HCT116 (cell line): ENCODE data around the gene RAD54L2. TPM values are rescaled to one million over a fixed set of nuclear protein-coding genes. Genes with fewer than 3 reads are reported as not detected.
"Not testable (repeated sequence)": the region's sequence is repeated elsewhere in the genome, so short reads cannot be mapped to it uniquely, and the experiment has no call there.

Source experiments
- ATAC-seq: fragments of 200-7000 bp; cut with Tn5 transposase; 2 replicates; pipeline ENCODE4 v1.9.1; 2020; ENCODE audit warnings: mild to moderate bottlenecking, moderate library complexity
- BruUV-seq: library from RNA; stranded (reverse); fragments of 400-500 nt; replicated peaks from 2 replicates; lab custom pipeline; 2021; lab: Mats Ljungman, UMichigan
- CTCF ChIA-PET: fragments of 300-600 bp; sonication (Branson Sonifier 250); formaldehyde crosslinking; loops from one replicate; lab custom pipeline; 2021; ENCODE audit warnings: antibody characterized with exemption; lab: Charles Lee
- POLR2A ChIA-PET: fragments of 300-600, 350-600 bp; sonication (Branson Sonifier 250); formaldehyde crosslinking; loops from one replicate; lab custom pipeline; 2021; ENCODE audit warnings: antibody characterized with exemption; lab: Charles Lee
- RAD21 ChIA-PET, 2 experiments: fragments of 300-600 bp; sonication (Branson Sonifier 250); formaldehyde crosslinking; loops; one replicate each; lab custom pipeline; 2023; ENCODE audit warnings: low total read pairs in 2 of 2; ENCODE audit not compliant: uncharacterized antibody in 2 of 2, unreplicated experiment in 2 of 2, low non-redundant PET in 1 of 2; lab: Charles Lee
- DNase-seq: peaks from one replicate; pipeline ENCODE4 v3.0.0-alpha.2; 2010; ENCODE audit warnings: low read depth, low spot score
- H2AFZ ChIP-seq: fragments of 200-600 bp; shearing (Covaris generic), sonication (generic); 2 replicates; pipeline ENCODE4 v1.6.1; 2017; ENCODE audit warnings: low read depth, mixed run types, mixed read lengths, antibody characterized with exemption, low read length; ENCODE audit not compliant: poor library complexity, severe bottlenecking
- H3K27ac ChIP-seq: 2 replicates; pipeline ENCODE4 v1.5.1; 2012; ENCODE audit warnings: low read depth, low read length
- H3K27me3 ChIP-seq: fragments of 200-600 bp; sonication (generic); 2 replicates; pipeline ENCODE4 v1.6.1; 2016; ENCODE audit warnings: mixed run types, low read length, mixed read lengths; ENCODE audit not compliant: insufficient read depth
- H3K36me3 ChIP-seq, 2 experiments: fragments of 200-500 bp in 1 of 2; fragments of 200-600 bp in 1 of 2; sonication (Bioruptor generic) in 1 of 2; sonication (generic) in 1 of 2; 2 replicates each; pipeline versions ENCODE4 v1.5.1 to v1.6.1; 2014 to 2016; ENCODE audit warnings: low read length in 2 of 2, inconsistent platforms in 1 of 2, mixed read lengths in 1 of 2, mixed run types in 1 of 2; ENCODE audit not compliant: insufficient read depth in 2 of 2, control insufficient read depth in 1 of 2
- H3K4me1 ChIP-seq, 2 experiments: fragments of 200-600 bp in 1 of 2; sonication (generic) in 1 of 2; 2 replicates each; pipeline versions ENCODE4 v1.5.1 to v1.6.1; 2012 to 2017; ENCODE audit warnings: low read length in 2 of 2, inconsistent platforms in 1 of 2, mild to moderate bottlenecking in 1 of 2, mixed read lengths in 1 of 2, mixed run types in 1 of 2, moderate library complexity in 1 of 2; ENCODE audit not compliant: insufficient read depth in 2 of 2, control insufficient read depth in 1 of 2
- H3K4me2 ChIP-seq: fragments of 200-600 bp; sonication (generic); 2 replicates; pipeline ENCODE4 v1.6.1; 2017; ENCODE audit warnings: mixed run types, low read length, mixed read lengths
- H3K4me3 ChIP-seq, 2 experiments: fragments of 200-600 bp in 1 of 2; sonication (generic) in 1 of 2; replicated peaks in 1 of 2; 2 replicates each; pipeline ENCODE4 v1.5.1; 2011 to 2016; ENCODE audit warnings: low read length in 2 of 2, control low read depth in 1 of 2, low read depth in 1 of 2, mild to moderate bottlenecking in 1 of 2, mixed read lengths in 1 of 2, mixed run types in 1 of 2
- H3K79me2 ChIP-seq: fragments of 200-600 bp; sonication (generic); 2 replicates; pipeline ENCODE4 v1.6.1; 2017; ENCODE audit warnings: mild to moderate bottlenecking, mixed run types, low read length, moderate library complexity, mixed read lengths; ENCODE audit not compliant: insufficient read depth
- H3K9ac ChIP-seq: fragments of 200-600 bp; sonication (generic); 2 replicates; pipeline ENCODE4 v1.6.1; 2016; ENCODE audit warnings: low read length, mixed read lengths
- H3K9me2 ChIP-seq: fragments of 200-600 bp; sonication (generic), shearing (Covaris generic); 2 replicates; pipeline ENCODE4 v1.6.1; 2017; ENCODE audit warnings: mixed run types, mild to moderate bottlenecking, moderate library complexity; ENCODE audit not compliant: insufficient read depth
- H3K9me3 ChIP-seq, 2 experiments: fragments of 200-500 bp in 1 of 2; fragments of 200-600 bp in 1 of 2; sonication (Bioruptor generic) in 1 of 2; sonication (generic) in 1 of 2; 2 replicates each; pipeline ENCODE4 v1.6.1; 2014 to 2017; ENCODE audit warnings: low read length in 2 of 2, mixed read lengths in 2 of 2, inconsistent platforms in 1 of 2, low read depth in 1 of 2, mild to moderate bottlenecking in 1 of 2, mixed run types in 1 of 2, moderate library complexity in 1 of 2; ENCODE audit not compliant: control insufficient read depth in 1 of 2, insufficient read depth in 1 of 2
- H4K20me1 ChIP-seq: fragments of 200-600 bp; sonication (generic), shearing (Covaris generic); 2 replicates; pipeline ENCODE4 v1.6.1; 2017; ENCODE audit warnings: mixed run types, mild to moderate bottlenecking, moderate library complexity; ENCODE audit not compliant: insufficient read depth
- CBX3 ChIP-seq: IDR thresholded peaks from 2 replicates; pipeline ENCODE4 v1.6.1; 2012; ENCODE audit warnings: low read depth
- CEBPB ChIP-seq: IDR thresholded peaks from 2 replicates; pipeline ENCODE4 v1.6.1; 2012; ENCODE audit warnings: low read depth
- EZH2 ChIP-seq: fragments of 200-600 bp; sonication (generic); IDR thresholded peaks from 2 replicates; pipeline ENCODE4 v1.6.1; 2017; ENCODE audit warnings: antibody characterized with exemption, mixed run types
- FOSL1 ChIP-seq: IDR thresholded peaks from 2 replicates; pipeline ENCODE4 v1.6.1; 2012; ENCODE audit warnings: low read depth
- MAX ChIP-seq: IDR thresholded peaks from 2 replicates; pipeline ENCODE4 v1.6.1; 2012
- POLR2A ChIP-seq: IDR thresholded peaks from 2 replicates; pipeline ENCODE4 v1.7.0; 2011; ENCODE audit warnings: borderline replicate concordance; ENCODE audit not compliant: insufficient read depth, insufficient read length; ENCODE audit errors: extremely low read depth
- POLR2AphosphoS5 ChIP-seq: IDR thresholded peaks from 2 replicates; pipeline ENCODE4 v1.6.1; 2011; ENCODE audit warnings: mild to moderate bottlenecking, low read depth, low read length, moderate library complexity
- RAD21 ChIP-seq: IDR thresholded peaks from 2 replicates; pipeline ENCODE4 v1.6.1; 2012; ENCODE audit warnings: low read depth, mild to moderate bottlenecking
- SP1 ChIP-seq: IDR thresholded peaks from 2 replicates; pipeline ENCODE4 v1.6.1; 2012; ENCODE audit warnings: low read depth
- SRF ChIP-seq: IDR thresholded peaks from 2 replicates; pipeline ENCODE4 v1.6.1; 2012; ENCODE audit warnings: low read depth
- TCF7L2 ChIP-seq: IDR thresholded peaks from 2 replicates; pipeline ENCODE4 v1.7.0; 2011; ENCODE audit warnings: borderline replicate concordance, inconsistent platforms; ENCODE audit not compliant: insufficient read depth, insufficient read length; ENCODE audit errors: extremely low read depth
- ZBTB33 ChIP-seq: IDR thresholded peaks from 2 replicates; pipeline ENCODE4 v1.6.1; 2011; ENCODE audit warnings: mild to moderate bottlenecking, low read length, moderate library complexity; ENCODE audit not compliant: insufficient replicate concordance; ENCODE audit errors: extremely low read depth
- ZFX ChIP-seq: fragments of 450-650 bp; IDR thresholded peaks from 2 replicates; pipeline ENCODE4 v1.6.1; 2017
- intact Hi-C: fragments of 100-400 bp; cut with micrococcal nuclease; formaldehyde crosslinking; loops from 2 replicates; pipeline ENCODE4 v1.10.0; 2022
- total RNA-seq: library from RNA; stranded (reverse); gene quantifications from one replicate; pipeline ENCODE4 v1.2.1, GENCODE V29; 2021; ENCODE audit not compliant: unreplicated experiment

Gene RAD54L2
- total RNA-seq, 1 experiment from 2014 or later, result 20.2 TPM

GRCh38 chr3:51559961-51560360 is 21.4 kb downstream of the RAD54L2 start:
- ATAC-seq (no peak), DNase-seq (no peak)
- Histone ChIP-seq H4K20me1 (no peaks in the 10 kb centered on the region), H3K79me2 (peaks cover 28% of the 10 kb centered on the region), H3K9me3 (no peaks in the 10 kb centered on the region), H3K4me2 (no peak overlapping the region), H3K27ac (no peak overlapping the region), H2AFZ (no peak overlapping the region), H3K9ac (no peak overlapping the region), H3K4me1 (no peaks in the 10 kb centered on the region), H3K27me3 (no peaks in the 10 kb centered on the region), H3K36me3 (no peaks in the 10 kb centered on the region), H3K4me3 (no peak overlapping the region), H3K9me2 (no peaks in the 10 kb centered on the region)
- BruUV-seq, result no TSS peak
- ChIA-PET CTCF (no interaction called here), RAD21 (no interaction called here), POLR2A (interaction anchor here (0.5 kb wide), 1 partner anchor 32 kb away, joined by 3 read pairs; no protein-coding TSS in a partner anchor)
- intact Hi-C loops, result no loop called here
- no peak for TF ChIP-seq SRF
- no peak for TF ChIP-seq TCF7L2

DNA sequence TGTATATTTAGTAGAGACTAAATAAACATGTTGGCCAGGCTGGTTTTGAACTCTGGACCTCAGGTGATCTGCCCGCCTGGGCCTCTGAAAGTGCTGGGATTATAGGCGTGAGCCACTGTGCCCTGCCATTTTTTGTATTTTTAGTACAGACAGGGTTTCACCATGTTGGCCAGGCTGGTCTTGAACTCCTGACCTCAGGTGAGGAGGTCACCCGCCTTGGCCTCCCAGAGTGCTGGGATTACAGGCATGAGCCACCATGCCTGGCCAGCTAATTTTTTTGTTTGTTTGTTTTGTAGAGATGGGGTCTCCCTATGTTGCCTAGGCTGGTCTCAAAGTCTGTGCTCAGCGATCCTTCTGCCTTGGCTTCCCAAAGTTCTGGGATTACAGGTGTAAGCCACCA is 23.9 kb downstream of the RAD54L2 start:
- RAD21 ChIA-PET, H3K9me3 ChIP-seq, H3K4me2 ChIP-seq, CTCF ChIA-PET, DNase-seq, H2AFZ ChIP-seq, H3K4me3 ChIP-seq, intact Hi-C loops, H3K4me1 ChIP-seq, H3K27me3 ChIP-seq, H4K20me1 ChIP-seq, BruUV-seq, H3K36me3 ChIP-seq, ATAC-seq, H3K27ac ChIP-seq, H3K9me2 ChIP-seq, POLR2A ChIA-PET, H3K9ac ChIP-seq: not testable (repeated sequence)
- peaks cover 47% of the 10 kb centered on the region for H3K79me2 ChIP-seq

GRCh38 chr3:51568036-51568435 is 29.5 kb downstream of the RAD54L2 start:
- TF ChIP-seq MAX (no peak), RAD21 (no peak), FOSL1 (no peak), ZFX (no peak), POLR2A (no peak), SP1 (no peak), CBX3 (no peak), CEBPB (no peak), TCF7L2 (no peak), ZBTB33 (no peak), POLR2AphosphoS5 (no peak), EZH2 (no peak)
- Histone ChIP-seq H3K27ac (no peak overlapping the region), H4K20me1 (no peaks in the 10 kb centered on the region), H3K36me3 (no peaks in the 10 kb centered on the region), H3K9me2 (no peaks in the 10 kb centered on the region), H3K79me2 (peaks cover 57% of the 10 kb centered on the region), H2AFZ (no peak overlapping the region), H3K27me3 (no peaks in the 10 kb centered on the region), H3K9ac (no peak overlapping the region), H3K4me2 (no peak overlapping the region), H3K4me1 (no peaks in the 10 kb centered on the region), H3K4me3 (no peak overlapping the region), H3K9me3 (no peaks in the 10 kb centered on the region)
- ChIA-PET POLR2A (no interaction called here), RAD21 (no interaction called here), CTCF (no interaction called here)
- no peak for ATAC-seq
- DNase-seq, result no peak
- no TSS peak for BruUV-seq
- intact Hi-C loops, result no loop called here
